GM10266 (cell line): ENCODE measurements around the gene EXOC3L1.

Experiments
- DNase-seq: peaks from one replicate; pipeline ENCODE4 v3.0.0; 2012; ENCODE audit errors: extremely low spot score
- CTCF ChIP-seq: IDR thresholded peaks from 2 replicates; pipeline ENCODE4 v1.5.1; 2012; ENCODE audit warnings: mild to moderate bottlenecking, low read depth; ENCODE audit not compliant: control insufficient read depth, insufficient read depth; ENCODE audit errors: missing control alignments

Gene EXOC3L1

GRCh38 chr16:67228034-67228785 lies 38.3 kb upstream of the EXOC3L1 start:
- no peak for TF ChIP-seq CTCF
- no peak for DNase-seq

- DNase-seq = no peak
- no peak for TF ChIP-seq CTCF
These were observed 37.6 kb upstream of the EXOC3L1 start for GRCh38 chr16:67227567-67227921.

- peak; percentile 98 for DNase-seq
- peak; percentile 23 for TF ChIP-seq CTCF
These were observed 37.0 kb upstream of the EXOC3L1 start, which contains the start of gene TMEM208 for GRCh38 chr16:67226804-67227566. Gene TMEM208, plus strand, starts transcription at chr16:67227130. Its CDS starts 89 bp downstream, at chr16:67227219.

- TF ChIP-seq CTCF = no peak
- DNase-seq = no peak
These were observed 36.4 kb upstream of the EXOC3L1 start for GRCh38 chr16:67226295-67226803.

- no peak for DNase-seq
- no peak for TF ChIP-seq CTCF
These were observed 34.1 kb upstream of the EXOC3L1 start for GRCh38 chr16:67223992-67224391.

- no peak for DNase-seq
- TF ChIP-seq CTCF = no peak
These were observed 26.9 kb upstream of the EXOC3L1 start for GRCh38 chr16:67216612-67217490.
